ENCODE measurements around the gene PPM1H.

PPM1H gene

DNA sequence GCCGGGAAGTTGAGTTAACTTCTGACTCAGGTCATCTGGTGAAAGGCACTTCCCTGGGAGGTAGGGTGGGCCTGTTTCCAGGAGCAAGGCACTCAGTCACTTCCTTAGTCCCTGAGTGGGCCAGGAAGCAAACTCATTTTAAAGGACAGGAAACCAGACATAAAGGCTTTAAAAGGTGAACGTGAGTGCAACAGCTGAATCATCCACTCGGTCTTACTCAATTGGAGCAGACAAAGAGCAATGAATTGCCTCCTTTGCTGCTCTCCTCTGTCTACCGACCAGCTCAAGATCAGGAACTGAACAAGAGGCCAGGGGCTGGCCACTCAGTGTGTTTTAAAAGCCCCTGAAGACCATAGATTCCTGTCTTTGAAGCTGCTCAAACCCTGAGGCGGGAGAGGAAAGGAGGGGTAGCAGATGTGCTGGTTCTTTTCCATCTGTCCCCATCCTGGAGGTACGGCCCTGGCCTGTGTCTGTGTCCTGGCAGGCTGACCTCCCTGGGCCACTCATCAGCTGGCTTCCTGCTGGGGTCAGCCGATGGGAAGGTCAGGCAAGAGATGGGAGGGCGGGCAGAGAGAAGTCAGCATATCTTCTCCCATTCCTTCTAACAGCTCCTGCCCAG lies 148.9 kb downstream of the PPM1H start:
- ChIA-PET CTCF (interaction anchor here (0.7 to 1.3 kb wide), 3 partner anchors 27 to 212 kb away, joined by 3 to 7 read pairs (median 3); no protein-coding TSS in a partner anchor), POLR2A (no interaction called here)
- TF ChIP-seq ZNF112 (tag by site-specific recombination; IDR thresholded peaks at IDR 0.05) = no peak
- no peak overlapping the region for H3K27ac ChIP-seq (ENCODE audit: extremely low read depth, low read depth, low read length)
- no peaks in the 10 kb centered on the region for H3K36me3 ChIP-seq (ENCODE audit: control insufficient read depth in 2 of 2, insufficient read depth in 1 of 2, low read length in 2 of 2)
- H3K4me1 ChIP-seq (ENCODE audit: control insufficient read depth, insufficient read depth, low read length) = no peaks in the 10 kb centered on the region
- no peaks in the 10 kb centered on the region for H3K9me3 ChIP-seq (ENCODE audit: control insufficient read depth, insufficient read depth, low read depth, low read length)
- H3K4me3 ChIP-seq (ENCODE audit: low read depth, low read length) = no peak overlapping the region

DNA sequence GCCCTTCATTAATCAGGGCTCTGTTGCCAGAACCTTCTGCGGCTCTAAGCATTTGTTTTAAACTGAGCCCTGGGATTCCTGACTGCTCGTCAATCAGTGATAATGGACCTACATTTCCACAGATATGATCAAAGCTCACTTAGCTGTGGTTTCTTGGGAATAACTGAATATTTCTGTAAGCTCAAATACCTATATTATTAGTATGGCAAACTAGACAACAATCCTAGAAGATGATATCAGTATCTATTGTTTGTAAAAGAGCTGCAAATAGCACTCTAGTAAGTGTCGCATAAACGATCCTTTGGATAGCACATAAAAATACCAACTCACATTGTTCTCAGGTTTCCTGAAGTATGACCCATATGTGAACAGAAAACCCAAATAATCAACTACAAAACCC lies 150.4 kb downstream of the PPM1H start:
- no peak overlapping the region for H3K4me3 ChIP-seq (ENCODE audit: low read depth, low read length)
- ChIA-PET CTCF (interaction anchor here (0.6 to 1.3 kb wide), 4 partner anchors 28 to 182 kb away, joined by 3 to 4 read pairs (median 3); no protein-coding TSS in a partner anchor), POLR2A (no interaction called here)
- H3K36me3 ChIP-seq (ENCODE audit: control insufficient read depth in 2 of 2, insufficient read depth in 1 of 2, low read length in 2 of 2) = no peaks in the 10 kb centered on the region
- no peak overlapping the region for H3K27ac ChIP-seq (ENCODE audit: extremely low read depth, low read depth, low read length)
- H3K9me3 ChIP-seq (ENCODE audit: control insufficient read depth, insufficient read depth, low read depth, low read length) = no peaks in the 10 kb centered on the region
- TF ChIP-seq ZNF202 (tag by site-specific recombination; IDR thresholded peaks at IDR 0.05; ENCODE audit: borderline replicate concordance) (no peak), ZNF510 (tag by site-specific recombination; IDR thresholded peaks at IDR 0.05; ENCODE audit: insufficient replicate concordance) (no peak), ZNF121 (tag by site-specific recombination; IDR thresholded peaks at IDR 0.05) (no peak), ZNF785 (tag by site-specific recombination; IDR thresholded peaks at IDR 0.05) (no peak), ZNF354C (tag by site-specific recombination; IDR thresholded peaks at IDR 0.05; ENCODE audit: borderline replicate concordance, low read depth) (no peak), TRIM28 (IDR thresholded peaks at IDR 0.05; ENCODE audit: borderline replicate concordance, low read length) (no peak), GLI4 (tag by site-specific recombination; IDR thresholded peaks at IDR 0.05) (no peak), ZNF19 (tag by site-specific recombination; IDR thresholded peaks at IDR 0.05; ENCODE audit: low read depth) (no peak), ZNF560 (tag by site-specific recombination; IDR thresholded peaks at IDR 0.05; ENCODE audit: borderline replicate concordance) (no peak), ZNF677 (tag by site-specific recombination; IDR thresholded peaks at IDR 0.05) (no peak), ZNF658 (tag by site-specific recombination; IDR thresholded peaks at IDR 0.05) (no peak), ZNF433 (tag by site-specific recombination; IDR thresholded peaks at IDR 0.05; ENCODE audit: low read depth) (no peak), ZNF76 (tag by site-specific recombination; IDR thresholded peaks at IDR 0.05; ENCODE audit: borderline replicate concordance, low read depth) (no peak)
- TF ChIP-seq, protein P1, sequence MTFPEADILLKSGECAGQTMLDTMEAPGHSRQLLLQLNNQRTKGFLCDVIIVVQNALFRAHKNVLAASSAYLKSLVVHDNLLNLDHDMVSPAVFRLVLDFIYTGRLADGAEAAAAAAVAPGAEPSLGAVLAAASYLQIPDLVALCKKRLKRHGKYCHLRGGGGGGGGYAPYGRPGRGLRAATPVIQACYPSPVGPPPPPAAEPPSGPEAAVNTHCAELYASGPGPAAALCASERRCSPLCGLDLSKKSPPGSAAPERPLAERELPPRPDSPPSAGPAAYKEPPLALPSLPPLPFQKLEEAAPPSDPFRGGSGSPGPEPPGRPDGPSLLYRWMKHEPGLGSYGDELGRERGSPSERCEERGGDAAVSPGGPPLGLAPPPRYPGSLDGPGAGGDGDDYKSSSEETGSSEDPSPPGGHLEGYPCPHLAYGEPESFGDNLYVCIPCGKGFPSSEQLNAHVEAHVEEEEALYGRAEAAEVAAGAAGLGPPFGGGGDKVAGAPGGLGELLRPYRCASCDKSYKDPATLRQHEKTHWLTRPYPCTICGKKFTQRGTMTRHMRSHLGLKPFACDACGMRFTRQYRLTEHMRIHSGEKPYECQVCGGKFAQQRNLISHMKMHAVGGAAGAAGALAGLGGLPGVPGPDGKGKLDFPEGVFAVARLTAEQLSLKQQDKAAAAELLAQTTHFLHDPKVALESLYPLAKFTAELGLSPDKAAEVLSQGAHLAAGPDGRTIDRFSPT (tag by site-specific recombination; IDR thresholded peaks at IDR 0.05) = no peak
- TF ChIP-seq, protein P2, sequence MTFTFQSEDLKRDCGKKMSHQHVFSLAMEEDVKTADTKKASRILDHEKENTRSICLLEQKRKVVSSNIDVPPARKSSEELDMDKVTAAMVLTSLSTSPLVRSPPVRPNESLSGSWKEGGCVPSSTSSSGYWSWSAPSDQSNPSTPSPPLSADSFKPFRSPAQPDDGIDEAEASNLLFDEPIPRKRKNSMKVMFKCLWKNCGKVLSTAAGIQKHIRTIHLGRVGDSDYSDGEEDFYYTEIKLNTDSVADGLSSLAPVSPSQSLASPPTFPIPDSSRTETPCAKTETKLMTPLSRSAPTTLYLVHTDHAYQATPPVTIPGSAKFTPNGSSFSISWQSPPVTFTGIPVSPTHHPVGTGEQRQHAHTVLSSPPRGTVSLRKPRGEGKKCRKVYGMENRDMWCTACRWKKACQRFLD (tag by site-specific recombination; IDR thresholded peaks at IDR 0.05) = no peak
- TF ChIP-seq, protein P3, sequence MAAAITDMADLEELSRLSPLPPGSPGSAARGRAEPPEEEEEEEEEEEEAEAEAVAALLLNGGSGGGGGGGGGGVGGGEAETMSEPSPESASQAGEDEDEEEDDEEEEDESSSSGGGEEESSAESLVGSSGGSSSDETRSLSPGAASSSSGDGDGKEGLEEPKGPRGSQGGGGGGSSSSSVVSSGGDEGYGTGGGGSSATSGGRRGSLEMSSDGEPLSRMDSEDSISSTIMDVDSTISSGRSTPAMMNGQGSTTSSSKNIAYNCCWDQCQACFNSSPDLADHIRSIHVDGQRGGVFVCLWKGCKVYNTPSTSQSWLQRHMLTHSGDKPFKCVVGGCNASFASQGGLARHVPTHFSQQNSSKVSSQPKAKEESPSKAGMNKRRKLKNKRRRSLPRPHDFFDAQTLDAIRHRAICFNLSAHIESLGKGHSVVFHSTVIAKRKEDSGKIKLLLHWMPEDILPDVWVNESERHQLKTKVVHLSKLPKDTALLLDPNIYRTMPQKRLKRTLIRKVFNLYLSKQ (tag by site-specific recombination; IDR thresholded peaks at IDR 0.05; ENCODE audit: borderline replicate concordance) = no peak
- no peaks in the 10 kb centered on the region for H3K4me1 ChIP-seq (ENCODE audit: control insufficient read depth, insufficient read depth, low read length)

DNA sequence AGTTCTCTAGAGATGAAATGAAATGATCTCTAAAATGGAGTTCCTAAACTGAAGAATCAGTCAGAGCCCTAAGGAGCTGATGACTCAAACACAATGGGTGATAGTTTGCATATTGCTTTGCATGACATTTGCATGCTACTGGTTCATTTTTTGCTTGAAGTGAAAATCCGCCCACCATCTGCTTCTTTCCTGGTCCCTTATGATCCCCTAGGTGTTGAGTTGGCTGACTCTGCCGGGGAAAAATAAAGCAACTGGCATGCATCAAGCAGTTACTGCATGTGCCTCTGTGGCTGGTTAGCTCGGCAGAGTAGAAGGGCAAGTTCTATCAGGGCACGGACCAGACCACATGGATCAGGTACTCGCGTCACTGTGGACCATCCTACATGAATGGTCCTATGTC lies 151.1 kb downstream of the PPM1H start:
- ChIA-PET CTCF (interaction anchor here (0.5 to 1.3 kb wide), 4 partner anchors 10 to 152 kb away, joined by 3 to 4 read pairs (median 4); no protein-coding TSS in a partner anchor), POLR2A (no interaction called here)
- Histone ChIP-seq H3K4me1 (ENCODE audit: control insufficient read depth, insufficient read depth, low read length) (no peaks in the 10 kb centered on the region), H3K36me3 (ENCODE audit: control insufficient read depth in 2 of 2, insufficient read depth in 1 of 2, low read length in 2 of 2) (no peaks in the 10 kb centered on the region), H3K27ac (ENCODE audit: extremely low read depth, low read depth, low read length) (no peak overlapping the region), H3K9me3 (ENCODE audit: control insufficient read depth, insufficient read depth, low read depth, low read length) (no peaks in the 10 kb centered on the region), H3K4me3 (ENCODE audit: low read depth, low read length) (no peak overlapping the region)
- TF ChIP-seq ZNF155 (tag by site-specific recombination; IDR thresholded peaks at IDR 0.05) = no peak
- TF ChIP-seq, protein P4, sequence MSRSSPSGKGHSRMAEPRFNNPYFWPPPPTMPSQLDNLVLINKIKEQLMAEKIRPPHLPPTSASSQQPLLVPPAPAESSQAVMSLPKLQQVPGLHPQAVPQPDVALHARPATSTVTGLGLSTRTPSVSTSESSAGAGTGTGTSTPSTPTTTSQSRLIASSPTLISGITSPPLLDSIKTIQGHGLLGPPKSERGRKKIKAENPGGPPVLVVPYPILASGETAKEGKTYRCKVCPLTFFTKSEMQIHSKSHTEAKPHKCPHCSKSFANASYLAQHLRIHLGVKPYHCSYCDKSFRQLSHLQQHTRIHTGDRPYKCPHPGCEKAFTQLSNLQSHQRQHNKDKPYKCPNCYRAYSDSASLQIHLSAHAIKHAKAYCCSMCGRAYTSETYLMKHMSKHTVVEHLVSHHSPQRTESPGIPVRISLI (tag by site-specific recombination; IDR thresholded peaks at IDR 0.05) = no peak
- TF ChIP-seq, protein P5, sequence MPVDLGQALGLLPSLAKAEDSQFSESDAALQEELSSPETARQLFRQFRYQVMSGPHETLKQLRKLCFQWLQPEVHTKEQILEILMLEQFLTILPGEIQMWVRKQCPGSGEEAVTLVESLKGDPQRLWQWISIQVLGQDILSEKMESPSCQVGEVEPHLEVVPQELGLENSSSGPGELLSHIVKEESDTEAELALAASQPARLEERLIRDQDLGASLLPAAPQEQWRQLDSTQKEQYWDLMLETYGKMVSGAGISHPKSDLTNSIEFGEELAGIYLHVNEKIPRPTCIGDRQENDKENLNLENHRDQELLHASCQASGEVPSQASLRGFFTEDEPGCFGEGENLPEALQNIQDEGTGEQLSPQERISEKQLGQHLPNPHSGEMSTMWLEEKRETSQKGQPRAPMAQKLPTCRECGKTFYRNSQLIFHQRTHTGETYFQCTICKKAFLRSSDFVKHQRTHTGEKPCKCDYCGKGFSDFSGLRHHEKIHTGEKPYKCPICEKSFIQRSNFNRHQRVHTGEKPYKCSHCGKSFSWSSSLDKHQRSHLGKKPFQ (tag by site-specific recombination; IDR thresholded peaks at IDR 0.05) = no peak
- TF ChIP-seq ZNF248 (tag by site-specific recombination; IDR thresholded peaks at IDR 0.05) = no peak
- TF ChIP-seq, protein P6, sequence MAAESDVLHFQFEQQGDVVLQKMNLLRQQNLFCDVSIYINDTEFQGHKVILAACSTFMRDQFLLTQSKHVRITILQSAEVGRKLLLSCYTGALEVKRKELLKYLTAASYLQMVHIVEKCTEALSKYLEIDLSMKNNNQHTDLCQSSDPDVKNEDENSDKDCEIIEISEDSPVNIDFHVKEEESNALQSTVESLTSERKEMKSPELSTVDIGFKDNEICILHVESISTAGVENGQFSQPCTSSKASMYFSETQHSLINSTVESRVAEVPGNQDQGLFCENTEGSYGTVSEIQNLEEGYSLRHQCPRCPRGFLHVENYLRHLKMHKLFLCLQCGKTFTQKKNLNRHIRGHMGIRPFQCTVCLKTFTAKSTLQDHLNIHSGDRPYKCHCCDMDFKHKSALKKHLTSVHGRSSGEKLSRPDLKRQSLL (tag by site-specific recombination; IDR thresholded peaks at IDR 0.05) = no peak
